HG02870 (cell line): ENCODE measurements around the gene DUSP8.
"Not testable (repeated sequence)": the region's sequence is repeated elsewhere in the genome, so short reads cannot be mapped to it uniquely, and the experiment has no call there.

Source experiments
- ATAC-seq: cut with Tn5 transposase; IDR thresholded peaks from one replicate; pipeline ENCODE4 v1.9.1; 2021; ENCODE audit warnings: mild to moderate bottlenecking, moderate library complexity; ENCODE audit not compliant: unreplicated experiment

The DUSP8 gene, protein sequence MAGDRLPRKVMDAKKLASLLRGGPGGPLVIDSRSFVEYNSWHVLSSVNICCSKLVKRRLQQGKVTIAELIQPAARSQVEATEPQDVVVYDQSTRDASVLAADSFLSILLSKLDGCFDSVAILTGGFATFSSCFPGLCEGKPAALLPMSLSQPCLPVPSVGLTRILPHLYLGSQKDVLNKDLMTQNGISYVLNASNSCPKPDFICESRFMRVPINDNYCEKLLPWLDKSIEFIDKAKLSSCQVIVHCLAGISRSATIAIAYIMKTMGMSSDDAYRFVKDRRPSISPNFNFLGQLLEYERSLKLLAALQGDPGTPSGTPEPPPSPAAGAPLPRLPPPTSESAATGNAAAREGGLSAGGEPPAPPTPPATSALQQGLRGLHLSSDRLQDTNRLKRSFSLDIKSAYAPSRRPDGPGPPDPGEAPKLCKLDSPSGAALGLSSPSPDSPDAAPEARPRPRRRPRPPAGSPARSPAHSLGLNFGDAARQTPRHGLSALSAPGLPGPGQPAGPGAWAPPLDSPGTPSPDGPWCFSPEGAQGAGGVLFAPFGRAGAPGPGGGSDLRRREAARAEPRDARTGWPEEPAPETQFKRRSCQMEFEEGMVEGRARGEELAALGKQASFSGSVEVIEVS

DNA sequence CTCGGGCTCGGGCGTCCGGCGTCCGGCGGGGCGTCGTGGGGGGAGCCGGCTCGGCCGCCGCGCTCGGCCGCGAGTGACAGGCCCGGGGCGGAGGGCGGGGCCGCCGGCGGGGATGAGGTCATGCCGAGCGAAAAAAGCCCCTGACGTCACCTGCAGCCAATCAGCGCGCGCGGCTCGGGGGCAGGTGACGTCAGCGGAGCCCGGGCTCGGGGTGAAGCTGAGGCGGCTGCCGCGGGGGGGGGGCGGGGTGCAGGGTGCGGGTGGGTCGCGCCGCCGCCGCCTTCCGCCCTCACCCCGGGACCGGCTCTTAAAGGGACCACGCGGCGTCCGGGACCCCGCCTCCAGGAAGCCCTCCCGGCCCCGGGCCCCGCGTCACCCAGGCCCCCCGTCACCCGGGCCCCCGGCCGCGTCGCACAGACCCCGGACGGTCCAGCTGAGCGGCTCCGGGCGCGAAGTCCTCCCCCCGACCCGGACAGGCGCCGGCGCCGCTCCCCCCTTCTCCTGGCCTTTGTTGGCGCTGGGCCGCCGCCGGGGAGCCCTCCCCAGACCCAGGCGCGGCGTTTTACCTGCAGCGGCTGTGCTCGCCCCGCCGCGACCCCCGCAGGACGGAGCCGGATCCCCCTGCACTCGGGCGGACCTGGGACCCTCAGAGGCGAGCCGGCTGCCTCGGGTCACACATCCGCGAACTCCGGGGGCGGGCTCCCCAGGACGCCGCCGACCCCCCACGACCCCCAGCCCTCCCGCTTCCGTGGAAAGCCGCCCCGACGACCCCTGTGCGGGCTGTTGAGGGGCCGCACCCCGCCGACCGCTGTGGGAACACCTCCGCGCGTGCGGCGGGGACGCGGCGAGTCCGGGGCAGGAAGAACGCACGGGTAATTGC, at the start of gene DUSP8:
DUSP8 (minus strand) TSS at position 75 of the 880 bp plus-strand sequence. CDS start 6,445 bp downstream, outside the sequence.
- ATAC-seq: peak; percentile 46

DNA sequence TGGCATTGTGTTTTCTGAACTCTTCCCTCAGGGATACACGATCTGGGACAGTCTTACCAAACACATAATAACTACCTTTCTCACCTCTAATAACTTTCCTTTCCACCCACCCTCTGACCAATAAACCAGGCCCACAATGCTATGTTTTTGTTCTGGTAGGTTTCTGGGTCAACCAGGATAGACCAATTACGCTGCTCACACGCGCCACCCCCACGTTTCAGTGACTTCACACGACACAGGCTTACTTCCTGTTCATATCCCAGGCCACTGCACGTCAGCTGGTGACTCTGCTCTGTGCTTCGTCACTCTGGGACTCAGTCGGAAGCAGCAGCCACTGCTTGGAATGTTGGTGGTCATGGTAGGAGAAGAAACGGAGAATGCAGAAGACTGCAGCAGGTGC, 47.4 kb upstream of the DUSP8 start:
- ATAC-seq: no peak

DNA sequence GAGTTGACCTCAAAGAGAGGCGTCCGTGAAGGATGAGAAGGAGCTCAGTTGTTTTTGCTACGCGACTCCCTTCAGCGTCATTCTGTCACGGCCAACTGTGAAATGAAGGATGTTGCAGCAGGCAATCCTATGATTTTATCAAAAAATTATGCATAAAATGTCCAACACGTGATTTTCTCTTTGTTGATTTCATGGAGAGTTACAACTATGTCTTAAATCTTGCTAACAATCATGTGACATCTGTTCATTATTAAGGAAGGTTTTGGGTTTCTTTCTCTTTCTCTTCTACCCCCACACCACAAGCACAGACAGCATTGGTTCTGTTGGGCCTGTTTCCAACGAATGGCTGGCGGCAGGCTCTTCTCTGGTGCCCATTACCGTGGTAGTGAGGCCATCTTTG, 46.2 kb upstream of the DUSP8 start:
- no peak for ATAC-seq

DNA sequence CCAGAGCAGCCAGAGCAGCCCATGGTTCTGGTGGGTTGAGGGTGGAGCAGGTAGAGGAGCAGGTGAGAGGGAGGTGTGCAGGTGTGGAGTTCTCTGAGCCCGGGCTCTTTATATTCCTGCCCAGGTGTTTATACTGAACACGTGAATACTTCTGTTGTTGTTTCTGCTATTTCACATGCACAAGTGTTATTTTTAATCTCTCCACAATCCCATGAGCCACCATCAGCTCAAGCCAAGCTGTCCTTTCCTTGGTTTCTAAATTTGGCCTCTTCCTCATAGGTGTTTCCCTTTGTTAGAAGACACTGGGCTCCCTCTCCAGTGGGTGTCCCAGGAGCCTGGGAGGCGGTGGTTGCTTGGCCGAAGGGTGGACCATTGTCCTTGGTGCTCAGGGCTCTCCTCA, 36.3 kb upstream of the DUSP8 start, which contains the start of gene KRTAP5-3:
KRTAP5-3 (minus strand) TSS at position 101 of the 400 bp plus-strand sequence; CDS start at position 23, 78 bp downstream.
- ATAC-seq: no peak

DNA sequence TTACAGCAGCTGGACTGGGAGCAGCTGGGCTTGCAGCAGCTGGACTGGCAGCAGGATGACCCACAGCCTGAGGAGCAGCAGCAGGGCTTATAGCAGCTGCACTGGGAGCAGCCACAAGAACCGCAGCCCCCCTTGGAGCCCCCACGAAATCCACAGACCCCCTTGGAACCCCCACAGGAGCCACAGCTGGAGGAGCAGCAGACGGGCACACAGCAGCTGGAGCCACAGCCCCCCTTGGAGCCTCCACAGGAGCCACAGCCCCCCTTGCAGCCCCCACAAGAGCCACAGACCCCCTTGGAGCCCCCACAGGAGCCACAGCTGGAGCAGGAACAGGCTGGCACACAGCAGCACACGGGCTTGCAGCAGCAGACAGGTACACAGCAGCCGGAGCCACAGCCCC, 35.8 kb upstream of the DUSP8 start:
- ATAC-seq: not testable (repeated sequence)

DNA sequence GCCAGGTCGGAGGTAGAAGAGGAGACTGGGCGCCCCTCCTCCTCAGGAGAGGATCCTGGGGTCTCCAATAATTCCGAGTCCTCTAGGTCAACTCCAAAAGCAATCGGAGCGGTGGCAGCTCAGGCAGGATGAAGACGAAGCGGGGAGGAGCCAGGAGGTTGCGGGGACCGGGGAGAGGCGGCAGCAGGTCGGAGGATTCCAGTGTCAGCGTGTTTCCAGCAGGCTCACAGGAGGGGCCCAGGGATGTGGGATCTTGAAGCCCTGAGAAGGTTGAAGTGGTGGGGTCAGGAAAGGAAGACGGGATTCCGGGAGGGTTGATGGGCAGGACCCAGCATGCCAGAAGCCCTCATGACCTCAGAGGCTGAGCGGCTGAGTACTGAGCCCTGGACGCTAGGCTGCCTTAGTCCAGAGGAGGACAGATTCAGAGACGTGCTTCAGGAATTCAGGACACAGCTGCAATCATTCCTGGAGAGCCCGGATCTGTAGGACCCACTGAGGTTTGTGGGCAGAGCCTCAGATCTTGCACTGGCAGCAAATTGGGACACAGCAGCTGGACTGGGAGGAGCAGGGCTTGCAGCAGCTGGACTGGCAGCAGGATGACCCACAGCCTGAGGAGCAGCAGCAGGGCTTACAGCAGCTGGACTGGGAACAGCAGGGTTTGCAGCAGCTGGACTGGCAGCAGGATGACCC, 35.2 kb upstream of the DUSP8 start:
- not testable (repeated sequence) for ATAC-seq

DNA sequence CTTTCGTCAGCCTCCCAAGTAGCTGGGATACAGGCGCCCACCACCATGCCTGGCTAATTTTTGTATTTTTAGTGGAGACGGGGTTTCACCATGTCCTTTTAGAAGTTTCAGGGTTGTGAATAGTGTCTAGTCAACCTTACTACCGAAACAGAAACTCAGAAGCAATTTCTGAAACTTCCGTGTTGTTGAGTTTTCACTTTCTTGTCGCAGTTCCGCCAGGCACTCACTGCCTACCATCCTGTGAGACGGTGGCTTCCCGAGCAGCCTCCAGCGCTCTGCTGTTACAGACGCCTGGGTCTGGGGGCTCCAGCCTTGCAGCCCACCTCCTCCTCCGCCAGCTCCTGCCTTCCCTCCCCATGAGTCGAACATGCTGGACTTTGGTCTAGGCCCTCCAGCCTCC, 33.9 kb upstream of the DUSP8 start:
- ATAC-seq: peak; percentile 80

DNA sequence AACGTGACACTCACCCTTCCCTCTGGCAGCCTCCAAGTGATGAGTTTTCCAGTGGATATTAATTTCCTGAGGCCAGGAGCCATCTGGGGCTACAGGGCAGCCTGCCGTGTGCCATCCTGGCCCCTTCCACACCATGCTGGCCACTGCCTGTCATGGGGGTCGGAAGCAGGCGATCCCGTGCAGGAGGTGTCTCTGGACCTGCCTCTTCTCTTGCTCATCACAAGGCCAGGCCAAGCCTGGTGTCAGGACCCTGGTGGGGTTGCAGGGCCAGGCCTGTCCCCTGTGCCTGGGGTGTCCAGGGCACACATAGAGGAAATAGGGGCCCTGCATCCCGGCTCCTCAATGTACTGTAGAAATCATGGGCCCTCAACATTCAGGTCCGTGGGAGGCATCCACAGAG, 32.6 kb upstream of the DUSP8 start:
- ATAC-seq: no peak

DNA sequence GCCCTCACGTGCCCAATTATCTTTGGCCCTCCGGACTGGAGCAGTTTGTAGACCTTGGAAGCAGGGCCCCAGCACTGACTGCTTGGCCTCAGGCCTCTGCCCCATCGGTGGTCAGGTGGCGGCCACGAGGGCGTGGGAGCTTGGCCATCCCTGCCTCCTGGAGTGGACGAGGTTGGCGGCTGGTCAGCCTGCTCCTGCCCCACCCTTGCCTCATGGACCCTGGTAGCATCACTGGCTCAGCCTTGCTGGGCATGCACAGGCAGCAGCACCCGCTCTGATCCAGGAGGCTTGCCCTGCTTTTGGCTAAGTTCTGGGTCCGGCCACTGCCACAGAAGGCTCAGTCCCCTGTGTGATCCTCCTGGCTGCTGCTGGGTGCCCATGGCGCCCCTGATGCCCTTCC, 32.1 kb upstream of the DUSP8 start:
- no peak for ATAC-seq

DNA sequence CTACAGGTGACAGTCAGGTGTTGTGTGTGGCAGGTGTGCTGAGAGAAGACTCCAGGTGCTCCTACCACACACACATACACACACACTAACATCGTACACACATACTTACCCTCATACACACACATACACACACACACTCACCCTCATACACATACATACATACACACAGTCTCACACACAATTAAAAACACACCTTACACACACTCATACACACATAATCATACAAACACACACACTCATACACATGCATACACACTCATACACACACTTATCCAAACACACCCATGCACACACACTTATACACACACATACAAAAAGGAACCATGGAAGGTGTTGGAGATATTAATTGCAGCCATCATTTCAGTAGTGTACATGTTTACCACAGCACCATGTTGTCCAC, 31.6 kb upstream of the DUSP8 start:
- ATAC-seq: no peak

DNA sequence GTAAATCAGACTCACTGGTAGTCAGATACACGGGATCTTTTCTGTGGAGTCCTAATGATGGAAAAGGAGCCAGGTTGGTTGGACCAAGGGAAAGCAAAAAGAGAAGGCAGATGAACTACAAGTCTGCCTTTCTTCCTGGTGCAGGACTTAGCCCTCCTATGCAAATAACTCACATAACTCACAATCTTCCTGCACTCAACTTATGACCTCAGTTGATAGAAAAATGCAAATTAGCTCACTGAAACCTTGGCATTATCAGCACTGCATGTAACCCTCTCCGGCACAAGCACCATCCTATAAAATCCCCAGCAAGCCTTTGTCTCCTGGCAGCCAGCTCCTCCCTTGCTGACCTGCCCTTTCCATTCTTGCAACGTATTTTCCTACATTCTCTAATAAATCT, 29.6 kb upstream of the DUSP8 start:
- ATAC-seq: not testable (repeated sequence)

DNA sequence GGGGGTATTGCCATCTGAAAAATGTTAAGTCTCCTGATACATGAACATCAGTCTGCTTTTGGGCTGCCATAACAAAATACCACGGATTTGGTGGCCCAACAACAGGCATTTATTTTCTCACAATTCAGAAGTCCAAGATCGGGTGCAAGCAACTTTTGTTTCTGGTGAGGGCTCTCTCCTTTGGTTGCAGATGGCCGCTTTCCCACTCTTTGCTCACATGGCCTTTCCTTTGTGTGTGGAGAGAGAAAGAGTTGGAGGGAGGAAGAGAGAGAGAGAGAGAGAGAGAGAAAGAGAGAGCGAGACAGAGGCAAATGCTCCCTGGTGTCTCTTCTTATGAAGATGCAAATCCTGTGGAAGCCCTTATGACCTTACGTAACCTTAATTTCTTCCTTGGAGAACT, 28.6 kb upstream of the DUSP8 start:
- no peak for ATAC-seq

DNA sequence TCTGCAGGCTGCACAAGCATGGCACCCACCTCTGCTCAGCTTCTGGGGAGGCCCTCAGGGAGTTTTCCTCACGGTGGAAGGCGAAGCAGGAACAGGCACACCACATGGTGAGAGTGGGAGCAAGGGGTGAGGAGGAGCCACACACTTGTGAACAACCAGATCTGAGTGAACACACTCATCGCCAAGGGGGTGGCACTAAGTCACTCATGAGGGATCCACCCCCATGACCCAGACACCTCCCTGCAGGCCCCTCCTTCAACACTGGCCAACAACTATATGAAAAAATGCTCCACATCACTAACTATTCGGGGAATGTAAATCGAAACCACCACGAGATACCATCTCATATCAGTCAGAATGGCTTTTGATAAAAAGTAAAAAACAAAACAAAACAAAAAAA, 26.7 kb upstream of the DUSP8 start:
- no peak for ATAC-seq

DNA sequence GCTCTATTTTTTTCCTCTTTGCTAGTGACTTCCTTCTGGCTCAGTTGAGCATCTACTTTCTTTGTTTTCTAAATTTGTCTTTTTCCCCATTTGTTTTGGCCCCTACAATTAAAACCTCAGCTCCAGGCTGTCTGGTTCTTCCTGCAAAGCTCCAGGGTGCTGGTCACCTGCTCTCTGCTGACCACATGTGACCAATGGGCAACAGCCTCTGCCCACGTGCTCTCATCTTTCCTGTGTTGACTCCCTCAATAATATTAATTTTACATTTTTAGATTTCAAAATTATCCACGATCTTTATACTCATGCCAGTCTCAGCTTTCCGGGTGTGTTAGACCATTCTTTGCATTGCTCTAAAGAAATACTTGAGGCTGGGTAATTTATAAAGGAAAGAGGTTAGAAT, 26.3 kb upstream of the DUSP8 start:
- ATAC-seq: not testable (repeated sequence)

DNA sequence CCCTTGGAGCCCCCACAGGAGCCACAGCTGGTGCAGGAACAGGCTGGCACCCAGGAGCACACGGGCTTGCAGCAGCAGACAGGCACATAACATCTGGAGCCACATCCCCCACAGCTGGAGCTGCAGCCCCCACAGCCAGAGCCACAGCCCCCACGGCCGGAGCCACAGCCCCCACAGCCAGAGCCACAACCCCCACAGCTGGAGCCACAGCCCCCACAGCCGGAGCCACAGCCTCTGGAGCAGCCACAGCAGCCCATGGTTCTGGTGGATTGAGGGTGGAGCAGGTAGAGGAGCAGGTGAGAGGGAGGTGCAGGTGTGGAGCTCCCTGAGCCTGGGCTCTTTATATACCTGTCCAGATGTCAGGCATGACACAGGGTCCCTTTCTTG, 25.9 kb upstream of the DUSP8 start, which contains the start of gene KRTAP5-2:
KRTAP5-2 (minus strand) TSS at position 301 of the 387 bp plus-strand sequence; CDS start at position 257, 44 bp downstream.
- ATAC-seq: no peak

DNA sequence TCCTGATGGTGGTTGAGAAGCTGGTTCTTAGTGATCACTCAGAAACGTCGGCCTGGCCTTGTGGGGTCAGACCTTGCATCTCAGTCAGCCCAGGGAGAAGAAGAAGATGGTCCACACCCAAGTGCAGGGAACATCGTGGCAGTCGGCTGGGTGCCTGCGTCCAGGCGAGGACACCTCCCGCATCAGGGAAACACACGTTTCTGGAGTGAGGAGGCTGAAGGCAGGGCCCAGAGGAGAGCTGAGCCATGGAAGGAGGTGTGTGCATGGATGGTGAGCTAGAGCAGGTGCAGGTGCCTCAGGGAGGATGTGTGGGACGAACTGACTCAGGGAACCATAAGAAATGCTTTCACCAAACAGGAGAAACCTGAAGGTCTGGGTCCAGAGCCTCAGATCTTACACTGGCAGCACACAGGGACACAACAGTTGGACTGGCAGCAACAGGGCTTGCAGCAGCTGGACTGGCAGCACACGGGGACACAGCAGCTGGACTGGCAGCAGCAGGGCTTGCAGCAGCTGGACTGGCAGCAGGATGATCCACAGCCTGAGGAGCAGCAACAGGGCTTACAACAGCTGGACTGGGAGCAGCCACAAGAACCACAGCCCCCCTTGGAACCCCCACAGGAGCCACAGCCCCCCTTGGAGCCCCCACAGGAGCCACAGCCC, 25.4 kb upstream of the DUSP8 start:
- ATAC-seq: no peak

DNA sequence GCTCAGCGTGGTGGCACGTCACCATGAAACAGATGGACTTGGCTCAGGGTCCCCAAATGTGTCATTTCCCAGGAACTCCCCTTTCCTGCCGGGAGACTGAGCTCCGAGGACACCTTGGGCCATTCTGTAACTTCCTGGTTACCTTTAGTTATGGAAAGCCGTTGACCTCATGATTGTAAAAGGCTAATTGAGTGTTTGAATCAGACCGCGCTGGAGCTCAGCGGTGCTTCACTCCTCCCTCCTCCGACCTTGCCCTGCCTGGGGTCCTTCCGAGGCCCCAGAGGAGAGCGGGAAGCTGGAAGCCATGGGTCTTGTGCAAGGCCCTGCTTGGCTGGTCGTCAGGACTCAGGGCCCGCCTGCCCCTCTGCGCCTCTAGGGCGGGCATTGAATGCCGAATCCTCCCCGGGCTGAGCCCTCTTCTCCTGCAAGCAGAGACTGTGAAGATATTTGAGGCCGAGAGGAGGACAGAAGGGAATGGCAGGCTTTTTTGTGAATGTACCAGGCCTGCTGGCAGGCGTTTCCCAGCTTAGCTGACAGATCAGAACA, 24.6 kb upstream of the DUSP8 start:
- ATAC-seq: not testable (repeated sequence)

DNA sequence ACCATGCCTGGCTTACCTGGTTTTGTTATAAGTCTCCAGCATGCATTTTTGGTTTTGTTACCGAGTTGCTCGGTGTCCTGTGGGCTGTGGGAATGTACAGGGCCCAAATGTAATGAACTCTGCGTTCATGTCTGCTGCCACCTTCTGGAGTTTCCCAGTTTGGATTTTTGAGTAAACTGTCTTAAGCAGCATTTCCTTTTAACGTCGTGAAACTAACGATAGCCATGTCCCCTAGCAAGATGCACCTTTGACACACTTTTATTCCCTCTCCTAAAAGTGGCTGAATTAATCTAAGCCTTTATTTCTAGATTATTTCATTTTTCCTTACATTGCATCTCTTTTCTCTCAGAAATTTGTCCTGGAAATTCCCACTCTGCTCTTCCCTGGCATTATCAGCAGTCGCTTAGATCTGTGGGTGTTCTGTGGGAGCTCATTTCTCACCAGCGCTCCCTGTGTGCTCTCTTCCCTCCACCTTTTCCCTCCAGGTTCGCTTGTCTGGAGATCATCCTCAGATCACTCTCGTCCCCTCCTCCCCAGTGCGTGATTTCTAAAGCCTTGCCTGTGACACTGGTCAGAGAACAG, 24.0 kb upstream of the DUSP8 start:
- ATAC-seq: not testable (repeated sequence)

DNA sequence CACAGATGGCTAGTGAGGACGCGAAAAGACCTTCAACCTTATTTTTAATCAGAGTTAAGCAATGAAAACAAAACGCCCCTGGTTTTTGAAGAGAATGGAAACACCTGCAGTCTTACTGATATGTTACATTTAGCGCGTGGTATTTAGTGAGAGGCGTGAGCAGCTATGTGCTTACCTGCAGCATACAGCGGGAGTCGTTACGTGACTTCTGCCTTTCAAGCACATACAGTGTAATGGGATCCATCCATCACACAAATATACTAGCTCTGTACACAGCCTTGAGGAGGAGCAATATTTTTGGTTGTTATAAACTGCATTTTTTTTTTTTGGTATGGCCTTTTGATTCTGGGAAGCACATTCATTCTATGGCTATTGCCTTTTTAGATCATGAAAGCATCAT, 20.6 kb upstream of the DUSP8 start:
- no peak for ATAC-seq
